Spleen (tissue), 11 donors: ENCODE data around the gene ACTRT3. TPM values are rescaled to one million over a fixed set of nuclear protein-coding genes. Genes with fewer than 3 reads are reported as not detected.

Experiments
- DNase-seq: peaks from one replicate; pipeline ENCODE4 v3.0.0-alpha.2; 2020
- H3K27ac ChIP-seq, 8 donors: fragments of 200-600 bp; sonication (generic) in 7 of 8; 1 replicate in 4 of 8; 2 replicates in 4 of 8; pipeline versions ENCODE4 v1.5.0 to v1.8.0; 2016 to 2021; ENCODE audit warnings: inconsistent platforms in 4 of 8, mild to moderate bottlenecking in 4 of 8, moderate library complexity in 1 of 8
- H3K27me3 ChIP-seq, 7 donors: fragments of 200-600 bp; sonication (generic) in 6 of 7; replicated peaks in 1 of 7; 1 replicate in 4 of 7; 2 replicates in 3 of 7; pipeline versions ENCODE4 v1.5.0 to v1.8.0; 2016 to 2021; ENCODE audit warnings: inconsistent platforms in 3 of 7, mild to moderate bottlenecking in 1 of 7
- H3K36me3 ChIP-seq, 6 donors: fragments of 200-600 bp; sonication (generic) in 5 of 6; 1 replicate in 4 of 6; 2 replicates in 2 of 6; pipeline versions ENCODE4 v1.5.0 to v1.8.0; 2016 to 2021; ENCODE audit warnings: inconsistent platforms in 2 of 6
- H3K4me1 ChIP-seq, 6 donors: fragments of 200-600 bp; sonication (generic) in 5 of 6; 1 replicate in 3 of 6; 2 replicates in 3 of 6; pipeline versions ENCODE4 v1.5.0 to v1.8.0; 2016 to 2021; ENCODE audit warnings: inconsistent platforms in 3 of 6
- H3K4me3 ChIP-seq, 8 donors: fragments of 200-600 bp; sonication (generic) in 7 of 8; 1 replicate in 4 of 8; 2 replicates in 4 of 8; pipeline versions ENCODE4 v1.5.0 to v1.8.0; 2016 to 2021; ENCODE audit warnings: inconsistent platforms in 4 of 8, mild to moderate bottlenecking in 4 of 8, moderate library complexity in 2 of 8
- H3K9me3 ChIP-seq, 8 donors: fragments of 200-600 bp; sonication (generic) in 7 of 8; 1 replicate in 4 of 8; 2 replicates in 4 of 8; pipeline versions ENCODE4 v1.5.0 to v1.8.0; 2016 to 2021; ENCODE audit warnings: inconsistent platforms in 4 of 8
- POLR2A ChIP-seq, 3 donors: fragments of 450-650 bp; IDR thresholded peaks; one replicate each; pipeline ENCODE4 v1.5.1; 2017; ENCODE audit warnings: antibody characterized with exemption in 3 of 3, mild to moderate bottlenecking in 1 of 3
- POLR2AphosphoS5 ChIP-seq, 3 donors: sonication (generic); formaldehyde crosslinking; IDR thresholded peaks; one replicate each; pipeline ENCODE4 v1.5.1; 2017; ENCODE audit warnings: antibody characterized with exemption in 3 of 3
- WGBS, 5 donors: extraction: QIAGEN DNeasy Blood & Tissue Kit in 3 of 5; methylation state at CpG; one replicate each; pipeline versions ENCODE4 v1.1.5 to v1.1.7; 2013 to 2018; 5-methylcytosine and 5-hydroxymethylcytosine counted together
- intact Hi-C: fragments of 100-400 bp; cut with DNase I; formaldehyde crosslinking; loops from one replicate; pipeline ENCODE4 v1.15.0; 2023; ENCODE audit warnings: low total_unique reads
- polyA plus RNA-seq, 3 donors: library from polyadenylated mRNA; stranded (reverse); fragments of 200-250 nt; gene quantifications; one replicate each; pipeline ENCODE4 v1.2.1, GENCODE V29; 2013
- total RNA-seq, 7 donors: library from RNA; depleted of rRNA in 3 of 7; stranded (reverse); fragments of >200 nt in 3 of 7; fragmentation: NEBNext Ultra II Directional in 4 of 7; extraction: Animal tissue kit (Norgen Biotek cat#: 25700) in 4 of 7; gene quantifications; one replicate each; pipeline versions ENCODE4 v1.1.0 to v1.2.1, GENCODE V29; 2016 to 2021
- TF ChIP-seq, protein P1 (sequence below), 11 experiments: fragments of 200-600 bp in 7 of 11; fragments of 450-650 bp in 4 of 11; sonication (generic) in 4 of 11; IDR thresholded peaks in 8 of 11; conservative IDR thresholded peaks in 3 of 11; 1 replicate in 7 of 11; 2 replicates in 4 of 11; pipeline versions ENCODE4 v1.4.0 to v1.8.0; 2016 to 2021; ENCODE audit warnings: antibody characterized with exemption in 11 of 11, inconsistent platforms in 4 of 11, mild to moderate bottlenecking in 1 of 11
- donor health status: healthy with polysubstance abuse.
- donor health status: DM: no; HTN: no; CAD: no; lungs with moderate emphysema.
- donor health status: DM: no; HTN: no; CAD: no.
- donor health status: Bipolar disorder and iron deficiency.
- donor health status: healthy.
- donor health status: DM: no; HTN: no; CAD: no.
- donor health status: DM: yes; HTN: yes; CAD: no.

The ACTRT3 gene
- total and polyA plus RNA-seq, 10 donors, result 0.29 to 1.5 (median 0.63) TPM

DNA sequence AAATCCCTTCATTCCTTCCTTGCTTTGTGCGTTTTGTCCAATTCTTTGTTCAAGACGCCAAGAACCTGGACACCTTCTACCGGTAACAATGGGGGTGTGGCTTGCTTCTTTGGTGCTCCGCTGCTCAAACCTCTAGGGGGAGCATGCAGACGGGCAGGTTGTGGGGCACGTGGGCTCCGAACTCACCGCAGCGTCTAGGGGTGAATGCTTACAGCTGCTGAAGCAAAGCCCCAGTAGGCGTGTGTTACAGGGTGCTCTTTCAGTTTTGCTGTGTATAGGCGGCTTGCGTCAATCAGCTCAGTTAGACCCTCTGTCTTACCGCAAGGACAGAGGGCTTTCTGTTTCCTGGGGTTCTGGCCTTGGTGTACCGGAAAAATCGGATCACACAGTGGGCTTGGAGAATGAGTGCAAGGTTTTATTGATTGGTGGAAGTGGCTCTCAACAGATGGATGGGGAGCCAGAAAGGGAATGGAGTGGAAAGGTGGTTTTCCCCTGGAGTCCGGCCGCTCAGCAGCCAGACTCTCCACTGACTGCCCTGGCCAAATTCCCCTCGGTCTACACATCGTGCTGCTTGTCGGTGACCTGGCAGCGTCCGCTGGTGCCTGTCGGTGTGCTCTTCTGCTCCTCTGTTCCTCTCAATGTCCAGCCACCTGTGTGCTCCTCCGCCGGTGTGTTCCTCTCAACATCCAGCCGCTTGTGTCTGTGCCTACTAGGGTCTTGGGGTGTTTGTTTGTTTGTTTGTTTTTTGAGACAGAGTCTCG, 44.6 kb upstream of the ACTRT3 start:
- 44 to 59% (median 49%) methylated on average over 27 of the region's 27 CpGs for WGBS, 5 donors
- no peaks in the 10 kb centered on the region for H3K27me3 ChIP-seq
- peaks cover 6 to 38% (median 26%) of the 10 kb centered on the region in 6 donors for H3K4me1 ChIP-seq
- intact Hi-C loops, result no loop called here
- H3K9me3 ChIP-seq, result peaks cover 0 to 16% (median 11%) of the 10 kb centered on the region in 8 donors
- H3K4me3 ChIP-seq, result peak overlapping the region; percentile 38 to 86 (median 64)
- no peaks in the 10 kb centered on the region for H3K36me3 ChIP-seq
- peak; percentile 93 for DNase-seq
- TF ChIP-seq, protein P1, sequence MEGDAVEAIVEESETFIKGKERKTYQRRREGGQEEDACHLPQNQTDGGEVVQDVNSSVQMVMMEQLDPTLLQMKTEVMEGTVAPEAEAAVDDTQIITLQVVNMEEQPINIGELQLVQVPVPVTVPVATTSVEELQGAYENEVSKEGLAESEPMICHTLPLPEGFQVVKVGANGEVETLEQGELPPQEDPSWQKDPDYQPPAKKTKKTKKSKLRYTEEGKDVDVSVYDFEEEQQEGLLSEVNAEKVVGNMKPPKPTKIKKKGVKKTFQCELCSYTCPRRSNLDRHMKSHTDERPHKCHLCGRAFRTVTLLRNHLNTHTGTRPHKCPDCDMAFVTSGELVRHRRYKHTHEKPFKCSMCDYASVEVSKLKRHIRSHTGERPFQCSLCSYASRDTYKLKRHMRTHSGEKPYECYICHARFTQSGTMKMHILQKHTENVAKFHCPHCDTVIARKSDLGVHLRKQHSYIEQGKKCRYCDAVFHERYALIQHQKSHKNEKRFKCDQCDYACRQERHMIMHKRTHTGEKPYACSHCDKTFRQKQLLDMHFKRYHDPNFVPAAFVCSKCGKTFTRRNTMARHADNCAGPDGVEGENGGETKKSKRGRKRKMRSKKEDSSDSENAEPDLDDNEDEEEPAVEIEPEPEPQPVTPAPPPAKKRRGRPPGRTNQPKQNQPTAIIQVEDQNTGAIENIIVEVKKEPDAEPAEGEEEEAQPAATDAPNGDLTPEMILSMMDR (IDR thresholded peaks at IDR 0.05 in 8 of 11, conservative IDR thresholded peaks at IDR 0.05 in 3 of 11), result peak; percentile 50 to 83 (median 66)
- peak in 2 of 3 donors; percentile 74 to 76 for TF ChIP-seq POLR2AphosphoS5 (IDR thresholded peaks at IDR 0.05)
- no peak for TF ChIP-seq POLR2A (IDR thresholded peaks at IDR 0.05)
- peak overlapping the region in 7 of 8 donors; percentile 47 to 84 (median 76) for H3K27ac ChIP-seq

DNA sequence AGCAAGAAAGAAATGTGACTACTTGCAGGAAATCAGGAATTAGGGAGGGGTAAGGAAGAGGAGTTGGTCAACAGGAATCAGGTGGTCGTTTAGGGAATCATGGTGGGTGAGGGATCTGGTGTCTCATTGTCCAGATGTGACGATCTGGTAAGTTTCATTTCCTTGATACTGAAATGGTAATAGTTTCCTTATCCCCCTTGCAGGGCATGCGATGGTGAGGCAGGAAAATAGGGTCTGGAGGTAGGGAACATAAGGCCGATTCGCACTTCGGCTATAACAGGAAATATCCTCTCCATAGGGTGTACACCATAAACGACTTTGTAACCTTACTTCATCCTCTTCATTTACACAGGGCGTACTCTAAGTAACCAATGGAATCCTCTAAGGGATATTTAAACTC, 43.9 kb upstream of the ACTRT3 start:
- Histone ChIP-seq H3K4me1 (peaks cover 6 to 38% (median 27%) of the 10 kb centered on the region in 6 donors), H3K27ac (peak overlapping the region in 7 of 8 donors; percentile 68 to 84 (median 77)), H3K27me3 (no peaks in the 10 kb centered on the region), H3K9me3 (peaks cover 0 to 16% (median 11%) of the 10 kb centered on the region in 8 donors), H3K4me3 (peak overlapping the region; percentile 38 to 86 (median 64)), H3K36me3 (no peaks in the 10 kb centered on the region)
- intact Hi-C loops, result no loop called here
- TF ChIP-seq, protein P1 (IDR thresholded peaks at IDR 0.05 in 8 of 11, conservative IDR thresholded peaks at IDR 0.05 in 3 of 11), result no peak
- TF ChIP-seq POLR2AphosphoS5 (IDR thresholded peaks at IDR 0.05) (no peak), POLR2A (IDR thresholded peaks at IDR 0.05) (no peak)
- 8 to 34% (median 29%) methylated on average over 8 of the region's 8 CpGs for WGBS, 5 donors
- DNase-seq, result no peak

DNA sequence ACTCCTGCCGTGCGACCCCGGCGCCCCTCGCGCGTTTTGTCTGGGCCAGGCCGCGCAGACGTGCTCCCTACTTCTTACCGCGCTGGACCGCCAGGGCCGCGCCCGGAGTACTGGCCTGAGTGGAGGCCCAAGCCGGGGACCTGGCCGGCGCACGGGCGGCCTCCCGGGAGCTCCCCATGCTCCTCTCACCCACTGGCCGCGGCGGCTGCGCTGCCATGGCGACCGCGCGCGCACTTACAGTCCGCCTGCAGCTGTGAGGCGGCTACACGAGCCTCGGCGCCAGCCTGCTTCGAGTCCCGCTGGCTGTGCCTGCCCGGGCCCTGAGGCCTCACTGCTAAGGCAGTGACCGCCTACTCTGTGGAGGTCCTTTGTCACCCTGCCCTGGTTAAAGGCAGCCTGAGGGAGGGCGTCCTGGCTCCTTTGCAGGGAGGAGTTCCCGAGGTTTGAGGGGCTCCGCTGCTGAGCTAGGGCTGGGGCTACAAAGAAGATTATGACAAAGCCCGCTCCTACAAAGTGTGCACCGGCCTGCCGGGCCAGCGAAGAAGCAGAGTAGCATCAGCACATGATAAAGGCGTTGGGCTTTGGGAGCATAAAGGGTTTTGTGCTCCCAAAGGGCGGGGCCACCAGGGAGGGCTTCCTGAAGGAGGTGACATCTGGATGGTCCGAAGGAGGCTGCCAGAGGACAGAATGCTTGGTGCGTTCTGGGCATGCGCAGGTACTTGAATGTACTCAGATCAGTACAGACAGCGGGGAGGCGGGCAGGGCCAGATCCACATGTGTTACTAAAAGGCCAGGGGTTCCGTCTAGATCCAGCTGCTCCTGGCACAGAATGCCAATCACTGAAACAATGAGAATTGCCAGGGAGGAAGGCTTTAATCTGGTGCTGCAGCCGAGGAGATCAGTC, 43.2 kb upstream of the ACTRT3 start, which contains the start of the genes LRRC34 and LRRIQ4:
TSS of gene LRRC34 (minus strand) at position 573 of the 904 bp plus-strand sequence. CDS start at position 217, 356 bp downstream.
TSS of gene LRRIQ4 (plus strand) at position 539 of the 904 bp plus-strand sequence. CDS start 9,052 bp downstream, outside the sequence.
- Histone ChIP-seq H3K4me1 (peaks cover 6 to 38% (median 27%) of the 10 kb centered on the region in 6 donors), H3K36me3 (no peaks in the 10 kb centered on the region), H3K4me3 (peak within 1 kb of the TSS; percentile 49 to 86 (median 64)), H3K27ac (peak within 1 kb of the TSS; percentile 0 to 84 (median 77)), H3K27me3 (no peaks in the 10 kb centered on the region), H3K9me3 (peaks cover 0 to 16% (median 11%) of the 10 kb centered on the region in 8 donors)
- WGBS, 5 donors, result 2 to 24% (median 8%) methylated on average over 15 to 56 of the region's 56 CpGs
- peak; percentile 95 for DNase-seq
- peak in 2 of 3 donors; percentile 58 to 67 for TF ChIP-seq POLR2AphosphoS5 (IDR thresholded peaks at IDR 0.05)
- no peak for TF ChIP-seq POLR2A (IDR thresholded peaks at IDR 0.05)
- TF ChIP-seq, protein P1 (IDR thresholded peaks at IDR 0.05 in 8 of 11, conservative IDR thresholded peaks at IDR 0.05 in 3 of 11), result no peak
- intact Hi-C loops, result no loop called here
